Neural cell (in vitro differentiated cells): ENCODE results near the gene UCP3. TPM values are rescaled to one million over a fixed set of nuclear protein-coding genes. Genes with fewer than 3 reads are reported as not detected.

ENCODE experiments used
- H2AFZ ChIP-seq: fragments of 200-600, 300-800 bp; sonication (generic), shearing (Covaris generic); 2 replicates; pipeline ENCODE4 v1.6.0; 2014; ENCODE audit warnings: low read depth, mild to moderate bottlenecking, antibody characterized with exemption, low read length, moderate library complexity
- H3F3A ChIP-seq: fragments of 200-600 bp; shearing (Covaris generic); 2 replicates; pipeline ENCODE4 v1.6.1; 2016; ENCODE audit warnings: mild to moderate bottlenecking, moderate library complexity, mixed read lengths, antibody characterized with exemption, low read length; ENCODE audit not compliant: insufficient read depth, poor library complexity, severe bottlenecking
- H3K27ac ChIP-seq: fragments of 200-600, 300-800 bp; sonication (generic), shearing (Covaris generic); 2 replicates; pipeline ENCODE4 v1.5.1; 2014; ENCODE audit warnings: mild to moderate bottlenecking, low read length, moderate library complexity
- H3K27me3 ChIP-seq: fragments of 300-800, 200-600 bp; sonication (generic), shearing (Covaris generic); 2 replicates; pipeline ENCODE4 v1.6.0; 2014; ENCODE audit warnings: mild to moderate bottlenecking, low read depth, low read length, moderate library complexity; ENCODE audit not compliant: insufficient read depth
- H3K36me3 ChIP-seq: fragments of 300-800, 200-600 bp; sonication (generic), shearing (Covaris generic); 2 replicates; pipeline ENCODE4 v1.5.1; 2014; ENCODE audit warnings: mild to moderate bottlenecking, antibody characterized with exemption, low read length, moderate library complexity; ENCODE audit not compliant: insufficient read depth
- H3K4me2 ChIP-seq: fragments of 300-800, 200-600 bp; sonication (generic), shearing (Covaris generic); 2 replicates; pipeline ENCODE4 v1.6.0; 2014; ENCODE audit warnings: mild to moderate bottlenecking, low read length
- H3K4me3 ChIP-seq: fragments of 300-800, 200-600 bp; sonication (generic), shearing (Covaris generic); 2 replicates; pipeline ENCODE4 v1.5.1; 2014; ENCODE audit warnings: mild to moderate bottlenecking, low read length, moderate library complexity
- H3K79me2 ChIP-seq: fragments of 200-600 bp; shearing (Covaris generic); replicated peaks from 2 replicates; pipeline ENCODE4 v1.6.0; 2014; ENCODE audit warnings: mild to moderate bottlenecking, low read length, moderate library complexity; ENCODE audit not compliant: insufficient read depth
- H3K9ac ChIP-seq: fragments of 300-800, 200-600 bp; sonication (generic), shearing (Covaris generic); 2 replicates; pipeline ENCODE4 v1.6.1; 2016; ENCODE audit warnings: mild to moderate bottlenecking, low read length, mixed read lengths
- H3K9me2 ChIP-seq: fragments of 200-600 bp; shearing (Covaris generic); 2 replicates; pipeline ENCODE4 v1.6.1; 2016; ENCODE audit warnings: mild to moderate bottlenecking, low read length, mixed read lengths; ENCODE audit not compliant: insufficient read depth
- H3K9me3 ChIP-seq: fragments of 200-600, 300-800 bp; sonication (generic), shearing (Covaris generic); 2 replicates; pipeline ENCODE4 v1.6.1; 2016; ENCODE audit warnings: mild to moderate bottlenecking, mixed run types, low read length, moderate library complexity, mixed read lengths
- H4K20me1 ChIP-seq: fragments of 200-600 bp; shearing (Covaris generic); 2 replicates; pipeline ENCODE4 v1.6.1; 2016; ENCODE audit warnings: mild to moderate bottlenecking, mixed run types; ENCODE audit not compliant: insufficient read depth
- EP300 ChIP-seq: fragments of 450-650 bp; conservative IDR thresholded peaks from 2 replicates; pipeline ENCODE4 v1.6.1; 2014; ENCODE audit warnings: antibody characterized with exemption, mild to moderate bottlenecking, moderate library complexity; ENCODE audit not compliant: poor library complexity, severe bottlenecking
- EZH2 ChIP-seq: fragments of 200-600, 300-800 bp; shearing (Covaris generic), sonication (generic); IDR thresholded peaks from 2 replicates; pipeline ENCODE4 v1.6.1; 2014; ENCODE audit warnings: antibody characterized with exemption, low read length, borderline replicate concordance, mild to moderate bottlenecking; ENCODE audit not compliant: insufficient read depth, poor library complexity, severe bottlenecking
- MXI1 ChIP-seq: fragments of 450-650 bp; conservative IDR thresholded peaks from 2 replicates; pipeline ENCODE4 v1.6.1; 2014; ENCODE audit warnings: antibody characterized with exemption, mild to moderate bottlenecking; ENCODE audit not compliant: poor library complexity, severe bottlenecking
- POLR2AphosphoS5 ChIP-seq: IDR thresholded peaks from 2 replicates; pipeline ENCODE4 v1.6.1; 2012
- RAD21 ChIP-seq: fragments of 450-650 bp; conservative IDR thresholded peaks from 2 replicates; pipeline ENCODE4 v1.6.1; 2014; ENCODE audit warnings: antibody characterized with exemption, mild to moderate bottlenecking, moderate library complexity
- REST ChIP-seq: IDR thresholded peaks from 2 replicates; pipeline ENCODE4 v1.6.1; 2012; ENCODE audit warnings: borderline replicate concordance
- SMC3 ChIP-seq: fragments of 450-650 bp; conservative IDR thresholded peaks from 2 replicates; pipeline ENCODE4 v1.6.1; 2014; ENCODE audit warnings: antibody characterized with exemption, mild to moderate bottlenecking, moderate library complexity; ENCODE audit not compliant: poor library complexity
- TAF1 ChIP-seq: IDR thresholded peaks from 2 replicates; pipeline ENCODE4 v1.6.1; 2012; ENCODE audit warnings: low read depth
- polyA plus RNA-seq: library from polyadenylated mRNA; depleted of rRNA; stranded (reverse); fragments of >200 nt; gene quantifications from 2 replicates; pipeline ENCODE4 v1.2.3, GENCODE V29; 2014
- TF ChIP-seq, protein P1 (sequence below): fragments of 450-650 bp; IDR thresholded peaks from 2 replicates; pipeline ENCODE4 v1.5.1; 2014; ENCODE audit warnings: antibody characterized with exemption, mild to moderate bottlenecking, moderate library complexity; ENCODE audit not compliant: poor library complexity, severe bottlenecking

Gene UCP3
- polyA plus RNA-seq, 1 donor from 2014 or later, result 7.8 TPM

DNA sequence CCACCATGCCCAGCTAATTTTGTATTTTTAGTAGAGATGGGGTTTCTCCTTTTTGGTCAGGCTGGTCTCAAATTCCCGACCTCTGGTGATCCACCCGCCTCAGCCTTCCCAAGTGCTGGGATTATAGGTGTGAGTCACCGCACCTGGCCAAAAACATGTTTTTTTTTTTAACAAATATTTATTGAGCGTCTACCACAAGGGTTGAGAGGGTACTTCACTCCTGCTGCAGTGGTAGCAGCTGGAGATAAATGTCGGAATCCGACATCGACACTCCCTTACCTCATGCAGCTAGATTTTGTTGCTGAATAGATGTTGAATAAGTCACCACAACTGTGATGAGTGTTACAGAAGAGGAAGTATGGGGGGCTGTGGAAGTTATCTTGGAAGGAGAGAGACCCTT is 57.1 kb downstream of the UCP3 start:
- no peak overlapping the region for H2AFZ ChIP-seq

GRCh38 chr11:73950869-73951710 is 57.8 kb downstream of the UCP3 start, which contains the start of gene DNAJB13:
TSS of gene DNAJB13 (plus strand) at chr11:73951026. CDS start at chr11:73951070, 44 bp downstream.
- Histone ChIP-seq H3K79me2 (no peaks in the 10 kb centered on the region), H3K9me3 (no peaks in the 10 kb centered on the region), H3K27me3 (no peaks in the 10 kb centered on the region), H3F3A (no peaks in the 10 kb centered on the region), H3K4me2 (no peak within 1 kb of the TSS), H3K36me3 (no peaks in the 10 kb centered on the region), H4K20me1 (no peaks in the 10 kb centered on the region), H3K27ac (no peak within 1 kb of the TSS), H2AFZ (no peak within 1 kb of the TSS), H3K9ac (no peak within 1 kb of the TSS), H3K9me2 (no peaks in the 10 kb centered on the region), H3K4me3 (no peak within 1 kb of the TSS)
- TF ChIP-seq, protein P1, sequence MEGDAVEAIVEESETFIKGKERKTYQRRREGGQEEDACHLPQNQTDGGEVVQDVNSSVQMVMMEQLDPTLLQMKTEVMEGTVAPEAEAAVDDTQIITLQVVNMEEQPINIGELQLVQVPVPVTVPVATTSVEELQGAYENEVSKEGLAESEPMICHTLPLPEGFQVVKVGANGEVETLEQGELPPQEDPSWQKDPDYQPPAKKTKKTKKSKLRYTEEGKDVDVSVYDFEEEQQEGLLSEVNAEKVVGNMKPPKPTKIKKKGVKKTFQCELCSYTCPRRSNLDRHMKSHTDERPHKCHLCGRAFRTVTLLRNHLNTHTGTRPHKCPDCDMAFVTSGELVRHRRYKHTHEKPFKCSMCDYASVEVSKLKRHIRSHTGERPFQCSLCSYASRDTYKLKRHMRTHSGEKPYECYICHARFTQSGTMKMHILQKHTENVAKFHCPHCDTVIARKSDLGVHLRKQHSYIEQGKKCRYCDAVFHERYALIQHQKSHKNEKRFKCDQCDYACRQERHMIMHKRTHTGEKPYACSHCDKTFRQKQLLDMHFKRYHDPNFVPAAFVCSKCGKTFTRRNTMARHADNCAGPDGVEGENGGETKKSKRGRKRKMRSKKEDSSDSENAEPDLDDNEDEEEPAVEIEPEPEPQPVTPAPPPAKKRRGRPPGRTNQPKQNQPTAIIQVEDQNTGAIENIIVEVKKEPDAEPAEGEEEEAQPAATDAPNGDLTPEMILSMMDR, result no peak
- TF ChIP-seq POLR2AphosphoS5 (no peak), EZH2 (no peak), SMC3 (no peak), TAF1 (no peak), MXI1 (no peak), EP300 (no peak), REST (no peak), RAD21 (no peak)

More for the DNA sequence above, 57.1 kb downstream of the UCP3 start:
- Histone ChIP-seq H3K4me2 (no peak overlapping the region), H3K9me2 (no peaks in the 10 kb centered on the region), H3K9me3 (no peaks in the 10 kb centered on the region), H3K4me3 (no peak overlapping the region), H3K79me2 (no peaks in the 10 kb centered on the region), H3K27ac (no peak overlapping the region), H3K27me3 (no peaks in the 10 kb centered on the region), H3K9ac (no peak overlapping the region), H4K20me1 (no peaks in the 10 kb centered on the region), H3F3A (no peaks in the 10 kb centered on the region), H3K36me3 (no peaks in the 10 kb centered on the region)
- TF ChIP-seq RAD21 (no peak), POLR2AphosphoS5 (no peak), REST (no peak), EZH2 (no peak), TAF1 (no peak), MXI1 (no peak)
